ENCODE results near the gene TSPAN17.

The TSPAN17 gene

GRCh38 chr5:176642675-176643490 is 4.4 kb upstream of the TSPAN17 start:
- no peak for TF ChIP-seq CTCF (IDR thresholded peaks at IDR 0.05; ENCODE audit: low read depth, low read length)
- Histone ChIP-seq H3K4me3 (ENCODE audit: low read depth, low read length) (no peak overlapping the region), H3K36me3 (no peaks in the 10 kb centered on the region), H3K27me3 (no peaks in the 10 kb centered on the region), H3K9me3 (no peaks in the 10 kb centered on the region), H3K4me1 (peaks cover 4% of the 10 kb centered on the region)
- DNase-seq = no peak

DNA sequence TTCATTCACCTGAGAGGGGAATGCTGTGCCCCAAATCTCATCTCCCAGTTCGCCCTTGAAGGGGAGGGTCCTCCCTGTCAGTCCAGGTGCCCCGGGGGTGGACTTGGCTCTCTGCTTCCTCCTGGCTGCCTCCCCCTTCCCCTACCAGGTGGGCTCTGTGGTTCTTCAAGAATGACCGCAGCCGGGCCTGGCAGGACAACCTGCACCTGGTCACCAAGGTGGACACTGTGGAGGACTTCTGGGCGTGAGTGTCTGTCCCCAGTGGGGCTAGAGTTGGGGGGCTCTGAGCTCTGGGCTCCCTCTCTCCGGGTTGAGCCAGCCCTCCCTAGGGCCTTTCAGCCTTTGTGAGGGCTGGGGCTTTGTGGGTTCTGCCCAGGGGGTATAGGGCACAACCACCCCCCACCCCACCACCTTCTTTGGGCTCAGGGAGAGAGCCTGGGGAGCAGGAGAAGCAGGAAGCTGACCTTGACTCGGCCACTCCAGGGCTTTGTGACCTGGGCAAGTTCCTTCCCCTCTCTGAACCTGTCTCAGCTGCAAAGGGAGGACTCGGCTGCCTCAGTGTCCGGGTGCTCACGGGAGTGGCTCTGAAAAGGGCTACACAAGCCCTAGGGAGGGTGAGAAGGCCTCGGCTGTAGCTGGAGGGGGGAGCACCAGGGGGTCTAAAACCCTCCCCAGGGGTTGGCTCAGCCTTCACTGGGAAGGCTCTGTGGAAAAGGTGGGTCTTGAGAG is 3.6 kb upstream of the TSPAN17 start:
- H3K36me3 ChIP-seq = no peaks in the 10 kb centered on the region
- no peak for TF ChIP-seq CTCF (IDR thresholded peaks at IDR 0.05; ENCODE audit: low read depth, low read length)
- peaks cover 4% of the 10 kb centered on the region for H3K4me1 ChIP-seq
- H3K4me3 ChIP-seq (ENCODE audit: low read depth, low read length) = no peak overlapping the region
- DNase-seq = no peak
- no peaks in the 10 kb centered on the region for H3K27me3 ChIP-seq
- H3K9me3 ChIP-seq = no peaks in the 10 kb centered on the region

- DNase-seq = no peak
- H3K27me3 ChIP-seq = no peaks in the 10 kb centered on the region
- TF ChIP-seq CTCF (IDR thresholded peaks at IDR 0.05; ENCODE audit: low read depth, low read length) = no peak
- H3K4me1 ChIP-seq = peaks cover 4% of the 10 kb centered on the region
- no peaks in the 10 kb centered on the region for H3K36me3 ChIP-seq
- H3K4me3 ChIP-seq (ENCODE audit: low read depth, low read length) = no peak overlapping the region
- H3K9me3 ChIP-seq = no peaks in the 10 kb centered on the region
Observed at GRCh38 chr5:176644294-176644693, 3.0 kb upstream of the TSPAN17 start.

GRCh38 chr5:176644878-176645670 is 2.2 kb upstream of the TSPAN17 start:
- H3K4me1 ChIP-seq = peaks cover 4% of the 10 kb centered on the region
- DNase-seq = no peak
- no peaks in the 10 kb centered on the region for H3K27me3 ChIP-seq
- TF ChIP-seq CTCF (IDR thresholded peaks at IDR 0.05; ENCODE audit: low read depth, low read length) = no peak
- H3K9me3 ChIP-seq = no peaks in the 10 kb centered on the region
- no peaks in the 10 kb centered on the region for H3K36me3 ChIP-seq
- no peak overlapping the region for H3K4me3 ChIP-seq (ENCODE audit: low read depth, low read length)

GRCh38 chr5:176646049-176646706 is 1.1 kb upstream of the TSPAN17 start:
- no peak for TF ChIP-seq CTCF (IDR thresholded peaks at IDR 0.05; ENCODE audit: low read depth, low read length)
- Histone ChIP-seq H3K9me3 (no peaks in the 10 kb centered on the region), H3K4me1 (peaks cover 4% of the 10 kb centered on the region), H3K36me3 (no peaks in the 10 kb centered on the region), H3K27me3 (no peaks in the 10 kb centered on the region), H3K4me3 (ENCODE audit: low read depth, low read length) (no peak overlapping the region)
- DNase-seq = no peak

All from BE2C (cell line).